Measurements from ENCODE around the gene HOXC11.

HOXC11 gene

DNA sequence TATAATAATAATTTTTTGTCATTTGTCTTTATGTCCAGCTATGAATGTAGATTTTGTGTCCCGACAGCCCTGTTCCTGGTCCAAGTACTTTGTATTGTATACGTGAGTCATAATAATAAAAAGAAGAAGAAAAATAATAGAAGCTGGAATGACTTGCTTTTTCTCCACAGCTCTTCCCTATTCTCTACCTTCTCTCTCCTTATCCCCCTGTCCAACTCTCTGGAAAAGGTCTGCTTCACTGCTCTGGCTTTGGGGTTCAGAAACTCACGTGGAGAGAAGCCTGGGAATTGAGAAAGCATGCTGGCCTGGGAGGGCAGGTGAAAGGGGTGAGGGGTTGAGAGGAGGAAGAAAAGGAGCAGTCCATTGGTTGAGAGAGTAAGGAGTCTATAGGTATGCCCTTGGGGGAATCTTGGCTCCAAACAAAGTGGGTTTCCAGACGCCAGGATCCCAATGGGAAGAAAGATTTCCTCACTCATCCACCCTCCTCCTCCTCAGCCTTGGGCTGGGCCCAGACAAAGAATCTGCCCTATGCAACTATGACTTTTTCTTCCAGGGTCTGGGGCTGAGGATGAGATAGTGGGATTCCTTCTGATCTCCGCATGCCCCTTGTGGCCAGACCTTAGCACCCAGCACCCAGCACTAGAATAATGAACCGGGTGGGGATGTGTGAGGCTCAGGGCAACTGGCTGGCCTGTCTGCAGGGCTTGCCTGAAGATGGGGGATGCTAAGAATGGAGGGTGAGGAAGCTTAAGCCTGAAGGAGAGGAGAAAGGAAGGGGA, 39.9 kb downstream of the HOXC11 start:
- DNase-seq: no peak

DNA sequence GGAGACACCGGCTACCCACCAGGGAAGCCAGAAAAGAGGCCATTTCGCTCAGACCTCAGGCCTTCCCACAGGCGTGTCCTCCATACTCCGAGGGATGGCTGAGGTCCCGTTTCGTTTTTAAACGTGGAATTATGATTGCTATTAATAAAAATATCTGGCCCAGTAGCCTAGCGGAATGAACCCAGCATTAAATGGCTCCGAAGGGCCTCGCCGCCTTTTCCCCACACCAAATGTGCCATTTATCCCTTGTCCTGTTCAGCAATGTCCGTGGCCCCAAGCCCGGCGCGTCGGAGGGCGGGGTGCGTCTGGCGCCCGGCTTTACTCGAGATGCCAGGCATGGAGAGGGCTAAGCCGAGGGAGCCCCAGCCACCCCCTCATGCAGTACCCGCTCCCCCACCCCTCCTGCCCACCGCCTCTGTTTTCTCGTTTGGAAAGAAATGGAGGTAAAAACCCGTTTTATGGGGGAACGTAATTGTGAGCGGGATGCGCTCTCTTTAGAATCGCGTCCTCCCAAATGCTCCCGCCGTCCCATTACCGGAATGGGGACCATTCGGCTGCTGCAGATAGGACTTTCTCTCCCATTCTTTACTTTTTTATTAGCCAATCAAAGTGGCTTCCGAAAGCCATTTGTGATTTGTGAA, 41.6 kb downstream of the HOXC11 start:
- DNase-seq: no peak

DNA sequence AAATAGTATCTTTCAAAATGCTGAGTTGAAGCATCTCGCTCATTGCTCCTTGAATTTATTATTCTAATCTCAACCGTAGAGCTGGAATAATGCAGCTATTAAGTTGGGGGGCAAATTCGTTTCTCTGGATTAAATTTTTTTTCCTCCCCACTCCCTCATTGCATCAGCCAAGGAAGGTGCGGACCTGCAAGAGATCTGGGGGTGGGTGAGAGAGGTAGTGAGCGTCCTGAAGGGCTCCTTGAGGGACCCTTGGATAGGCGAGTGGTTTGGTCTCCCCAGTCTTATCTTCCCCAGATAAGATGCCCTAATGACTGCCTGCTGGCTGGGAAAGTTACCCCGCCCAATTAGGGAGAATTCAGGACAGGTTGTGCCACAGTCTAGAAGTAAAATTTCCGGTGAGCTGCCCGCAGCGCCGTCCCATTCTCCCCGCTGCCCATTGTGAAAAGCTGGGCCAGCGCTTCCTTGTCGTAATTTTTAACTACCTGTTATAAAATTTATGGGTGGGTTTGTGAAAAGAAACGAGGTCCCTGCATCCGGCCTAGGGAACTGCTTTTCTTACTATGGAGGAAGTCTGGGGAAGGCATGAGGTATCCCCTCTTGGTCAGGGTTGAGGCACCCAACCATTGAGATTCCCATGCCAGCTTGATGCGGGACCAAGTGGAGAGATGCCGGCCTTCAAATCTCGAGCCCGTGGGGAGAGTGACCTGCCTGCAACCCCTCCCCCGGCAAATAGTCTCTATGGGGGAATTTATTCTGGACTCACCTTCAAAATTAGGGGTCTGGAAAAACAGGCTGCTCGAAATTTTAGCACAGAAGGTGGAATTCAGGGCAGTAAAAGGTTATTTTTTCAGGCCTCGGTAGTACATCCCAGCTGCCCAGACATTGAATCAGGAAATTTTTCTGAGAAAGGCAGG, 42.3 kb downstream of the HOXC11 start:
- DNase-seq: no peak

DNA sequence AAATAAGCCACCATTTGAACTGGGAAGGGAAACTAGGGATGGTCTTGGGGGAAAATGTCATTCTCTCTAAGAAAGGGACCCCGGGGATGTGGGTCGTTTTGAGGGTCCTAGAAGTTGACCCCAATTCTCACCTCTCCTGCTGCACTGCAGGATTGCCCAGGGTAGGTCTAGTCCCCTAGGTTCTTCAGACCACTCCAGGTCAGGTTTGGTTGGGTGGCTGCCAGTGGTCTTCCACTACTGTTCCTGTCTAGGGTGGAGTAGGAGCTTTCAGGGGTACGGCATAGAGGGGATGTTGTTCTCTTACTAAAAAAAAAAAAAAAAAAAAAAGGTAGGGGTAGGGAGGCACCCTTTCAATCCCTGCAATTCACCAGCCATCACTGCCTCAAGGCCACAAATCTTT, 43.1 kb downstream of the HOXC11 start:
- no peak for DNase-seq

DNA sequence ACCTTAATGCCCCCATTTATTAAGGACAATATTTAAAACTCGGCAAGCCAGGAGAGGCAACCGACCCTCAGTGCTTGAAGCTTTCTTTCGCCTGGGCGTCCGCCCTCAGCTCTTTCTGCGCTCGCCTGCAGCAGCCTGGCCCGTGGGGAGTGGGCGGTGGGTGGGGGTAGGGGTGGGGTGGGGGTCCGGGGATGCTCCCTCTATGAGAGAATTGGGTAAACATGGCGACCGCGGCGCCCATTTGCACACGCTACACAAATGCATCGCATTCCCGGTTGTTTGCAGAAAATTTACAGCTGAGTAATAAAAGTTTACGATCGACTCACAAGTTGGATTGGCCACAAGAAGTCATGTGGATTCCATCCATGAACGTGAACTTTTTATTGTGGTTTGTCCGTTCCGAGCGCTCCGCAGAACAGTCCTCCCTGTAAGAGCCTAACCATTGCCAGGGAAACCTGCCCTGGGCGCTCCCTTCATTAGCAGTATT, 43.6 kb downstream of the HOXC11 start:
- peak; percentile 80 for DNase-seq

DNA sequence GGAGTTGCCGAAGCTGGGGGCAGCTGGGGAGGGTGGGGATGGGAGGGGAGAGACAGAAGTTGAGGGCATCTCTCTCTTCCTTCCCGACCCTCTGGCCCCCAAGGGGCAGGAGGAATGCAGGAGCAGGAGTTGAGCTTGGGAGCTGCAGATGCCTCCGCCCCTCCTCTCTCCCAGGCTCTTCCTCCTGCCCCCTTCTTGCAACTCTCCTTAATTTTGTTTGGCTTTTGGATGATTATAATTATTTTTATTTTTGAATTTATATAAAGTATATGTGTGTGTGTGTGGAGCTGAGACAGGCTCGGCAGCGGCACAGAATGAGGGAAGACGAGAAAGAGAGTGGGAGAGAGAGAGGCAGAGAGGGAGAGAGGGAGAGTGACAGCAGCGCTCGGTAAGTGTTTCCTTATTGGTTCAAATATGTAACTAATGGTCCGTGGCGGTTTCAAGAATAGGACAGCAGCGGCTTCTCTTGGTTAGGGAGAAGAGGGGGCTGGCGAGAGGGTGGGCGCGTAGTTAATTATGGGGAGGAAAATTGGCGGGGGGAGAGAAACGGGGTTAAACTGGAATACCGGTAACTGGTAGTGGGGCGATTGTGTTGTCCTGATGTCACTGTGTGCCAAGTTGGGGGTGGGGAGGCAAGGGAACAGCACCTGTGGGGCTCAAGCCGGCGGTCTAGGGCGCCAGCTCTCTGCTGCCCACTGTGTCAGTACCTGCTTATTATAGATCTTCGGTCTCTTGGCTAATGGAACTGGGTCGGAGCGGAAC, 44.3 kb downstream of the HOXC11 start:
- DNase-seq: peak; percentile 92

DNA sequence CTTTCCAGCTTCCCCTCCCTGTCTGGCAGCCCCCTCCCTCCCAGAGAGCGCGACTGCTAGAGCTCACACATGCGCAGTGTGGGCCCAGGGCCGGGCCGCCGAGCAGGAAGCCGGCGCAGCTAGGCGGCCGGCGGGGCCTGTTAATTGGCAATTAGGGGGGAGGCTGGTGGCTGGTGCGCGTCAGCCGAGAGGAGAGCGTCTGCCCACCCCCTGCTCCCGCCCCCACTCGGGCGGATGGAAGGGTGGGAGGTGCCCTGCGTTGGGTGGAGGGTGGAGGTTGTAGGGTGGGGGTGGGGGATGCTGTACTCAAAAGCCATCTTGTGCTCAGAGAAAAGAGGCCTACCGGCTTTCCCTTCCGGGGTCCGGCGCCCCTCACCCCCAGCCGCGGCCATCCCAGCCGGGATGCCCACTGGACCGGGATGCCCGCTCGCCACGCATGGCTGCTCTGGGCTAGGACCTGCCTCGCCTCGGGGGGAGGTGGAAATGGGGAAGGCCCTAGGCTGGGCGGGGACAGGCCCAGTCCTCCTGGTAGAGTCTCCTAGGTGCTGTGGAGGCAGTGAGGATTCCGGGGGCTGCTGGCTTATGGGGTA, 45.0 kb downstream of the HOXC11 start:
- DNase-seq: peak; percentile 92

DNA sequence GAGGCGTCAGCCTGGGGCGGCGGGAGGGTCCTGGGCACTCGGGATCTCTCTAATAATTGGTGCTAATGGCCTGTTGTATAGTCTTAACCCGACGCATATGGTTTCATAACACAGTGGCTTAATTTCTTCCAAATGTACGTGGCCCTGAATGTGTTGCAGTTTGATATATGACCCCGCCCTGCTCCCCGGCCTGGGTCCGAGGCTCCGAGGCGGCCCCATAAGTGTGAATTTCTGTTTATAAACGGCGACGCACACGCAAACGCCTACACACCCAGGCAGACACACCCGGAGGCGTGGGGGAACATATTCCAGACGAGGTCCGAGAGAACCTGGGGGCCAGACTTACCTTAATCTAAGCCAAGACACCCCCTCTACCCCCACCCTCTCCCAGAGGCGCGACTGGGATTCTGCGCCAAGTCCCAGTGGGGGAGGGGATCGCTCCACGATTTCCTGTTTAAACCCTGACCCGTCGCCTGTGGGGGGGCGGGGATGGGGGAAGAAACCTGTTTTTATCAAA, 45.6 kb downstream of the HOXC11 start:
- DNase-seq: no peak

DNA sequence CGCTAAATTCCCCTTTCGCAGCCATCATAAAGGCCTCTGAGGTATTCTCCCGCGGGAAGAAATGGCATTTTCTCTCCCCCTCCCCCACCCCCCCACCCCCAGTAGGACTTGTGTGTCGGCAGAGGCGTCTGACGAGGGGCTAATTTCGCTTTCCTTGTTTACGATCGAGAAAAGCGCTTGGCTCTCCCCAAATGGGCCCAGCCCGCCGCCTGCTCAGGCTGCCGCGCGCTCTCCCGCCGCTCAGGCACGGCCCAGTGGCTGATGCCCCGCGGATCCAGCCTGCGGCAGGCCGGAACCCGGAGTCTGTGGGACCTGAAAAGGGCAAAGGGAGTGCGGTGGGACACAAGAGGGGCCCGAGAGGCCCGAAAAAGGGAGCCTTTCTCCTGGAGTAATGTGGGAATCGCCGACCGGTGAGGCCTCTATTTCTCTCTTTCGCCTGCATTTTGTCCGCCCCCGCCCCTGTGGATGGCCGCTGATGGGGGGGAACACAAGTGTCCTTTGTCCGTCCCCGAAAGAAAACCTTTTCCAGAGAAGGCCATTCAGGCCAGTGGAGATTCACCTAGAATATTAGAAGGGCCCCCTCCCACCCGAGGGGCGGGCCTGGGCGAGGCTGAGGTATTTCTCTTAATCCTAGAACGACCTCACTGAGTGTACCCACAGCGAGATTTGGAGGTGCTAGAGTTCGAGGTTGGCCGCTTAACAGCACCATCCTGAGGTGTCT, 46.3 kb downstream of the HOXC11 start:
- no peak for DNase-seq

DNA sequence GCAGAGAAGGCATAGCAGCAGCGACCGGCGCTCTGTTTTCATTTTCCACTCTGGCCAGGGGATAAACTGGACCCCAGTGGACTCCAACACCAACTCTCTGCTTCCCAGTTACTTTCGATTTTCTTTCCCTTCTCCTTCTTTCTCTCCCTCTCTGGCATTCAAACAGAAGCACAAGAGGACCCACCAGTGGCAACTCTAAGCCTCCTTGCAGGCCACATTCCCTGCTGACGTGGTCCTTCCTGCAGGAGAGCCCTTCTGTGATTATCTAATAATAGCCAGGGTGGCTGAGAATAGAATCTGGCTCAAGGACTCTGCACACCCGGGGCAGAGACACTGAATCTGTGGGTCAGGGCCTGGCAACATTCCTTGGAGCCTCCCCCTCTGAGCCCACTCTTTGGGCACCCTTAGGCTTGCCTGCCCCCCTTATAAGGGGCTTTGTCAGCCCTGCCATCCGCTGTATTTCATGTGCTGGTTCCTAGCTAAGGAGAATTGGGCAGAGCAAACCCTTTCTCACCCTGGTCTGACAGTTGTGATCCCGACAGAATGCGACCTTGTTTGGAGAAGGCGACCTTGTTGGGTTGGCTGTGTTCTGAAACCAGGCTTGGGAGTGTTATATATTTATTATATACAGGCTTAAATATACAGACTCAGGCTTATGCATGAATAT, 47.1 kb downstream of the HOXC11 start:
- DNase-seq: no peak

DNA sequence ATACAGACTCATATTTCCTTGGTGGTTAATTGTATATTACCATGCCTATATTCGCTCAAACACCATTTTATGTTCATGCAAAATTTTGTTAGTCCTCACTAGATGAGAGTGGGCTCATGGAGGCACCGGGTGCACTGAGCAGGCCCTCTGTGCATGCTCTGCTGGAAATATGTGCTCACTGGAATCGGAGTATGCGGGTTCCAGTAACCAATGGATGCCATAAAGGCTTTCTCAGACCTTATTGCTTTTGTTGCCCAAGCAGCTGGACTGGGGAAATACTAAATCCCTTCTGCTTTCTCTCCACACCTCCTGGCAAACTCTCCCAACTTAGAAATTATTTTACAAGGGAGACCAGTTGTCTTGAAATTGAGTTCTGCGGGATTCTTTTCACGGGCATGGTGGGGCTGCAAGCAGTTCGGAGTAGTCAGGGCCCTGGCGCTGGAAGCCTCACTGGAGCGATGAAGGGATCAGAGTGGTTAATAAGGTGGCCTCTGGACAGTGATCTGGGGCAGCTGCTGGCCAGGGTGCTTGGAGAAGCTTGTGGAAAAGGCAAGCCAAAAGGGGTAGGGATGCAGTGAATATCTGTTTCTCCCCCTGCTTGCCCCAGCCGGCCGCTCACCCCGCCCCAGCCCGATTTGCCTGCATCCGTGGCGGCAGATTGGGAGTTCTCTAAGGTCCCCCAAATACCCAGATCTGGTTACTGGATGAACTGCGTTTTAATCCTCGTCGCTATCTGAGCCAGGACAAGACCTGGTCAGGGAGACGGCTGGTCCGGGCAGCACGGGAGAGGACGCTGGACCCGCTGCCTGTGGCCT, 47.9 kb downstream of the HOXC11 start:
- DNase-seq: no peak

DNA sequence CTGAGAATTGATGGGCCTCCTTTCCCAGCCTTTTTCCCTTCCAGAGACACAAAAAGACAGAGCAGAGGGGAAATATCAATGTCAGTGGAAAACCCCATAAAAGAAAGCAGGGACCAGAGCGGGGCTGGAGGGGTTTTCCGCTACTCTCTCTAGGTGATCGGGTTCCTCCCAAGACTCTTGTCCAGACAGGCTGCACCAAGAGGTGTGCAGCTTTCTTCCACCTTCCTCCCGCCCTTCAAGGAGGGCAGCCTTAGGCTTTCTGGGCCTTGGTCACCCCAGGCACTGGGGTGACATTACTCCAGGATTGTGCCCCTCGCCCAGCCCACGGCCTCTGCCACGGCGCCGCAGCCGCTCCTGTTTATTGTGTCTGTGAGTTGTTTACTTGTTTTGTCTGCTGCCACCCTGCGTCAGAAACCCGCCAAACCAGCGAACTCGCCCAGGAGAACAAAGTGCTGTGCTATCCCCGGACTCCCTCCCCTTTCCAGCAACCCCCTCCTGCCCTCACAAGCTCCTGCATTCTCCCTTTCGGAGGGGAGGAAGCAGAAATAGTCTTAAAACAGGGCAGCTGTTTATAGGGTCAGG, 48.6 kb downstream of the HOXC11 start:
- DNase-seq: no peak

DNA sequence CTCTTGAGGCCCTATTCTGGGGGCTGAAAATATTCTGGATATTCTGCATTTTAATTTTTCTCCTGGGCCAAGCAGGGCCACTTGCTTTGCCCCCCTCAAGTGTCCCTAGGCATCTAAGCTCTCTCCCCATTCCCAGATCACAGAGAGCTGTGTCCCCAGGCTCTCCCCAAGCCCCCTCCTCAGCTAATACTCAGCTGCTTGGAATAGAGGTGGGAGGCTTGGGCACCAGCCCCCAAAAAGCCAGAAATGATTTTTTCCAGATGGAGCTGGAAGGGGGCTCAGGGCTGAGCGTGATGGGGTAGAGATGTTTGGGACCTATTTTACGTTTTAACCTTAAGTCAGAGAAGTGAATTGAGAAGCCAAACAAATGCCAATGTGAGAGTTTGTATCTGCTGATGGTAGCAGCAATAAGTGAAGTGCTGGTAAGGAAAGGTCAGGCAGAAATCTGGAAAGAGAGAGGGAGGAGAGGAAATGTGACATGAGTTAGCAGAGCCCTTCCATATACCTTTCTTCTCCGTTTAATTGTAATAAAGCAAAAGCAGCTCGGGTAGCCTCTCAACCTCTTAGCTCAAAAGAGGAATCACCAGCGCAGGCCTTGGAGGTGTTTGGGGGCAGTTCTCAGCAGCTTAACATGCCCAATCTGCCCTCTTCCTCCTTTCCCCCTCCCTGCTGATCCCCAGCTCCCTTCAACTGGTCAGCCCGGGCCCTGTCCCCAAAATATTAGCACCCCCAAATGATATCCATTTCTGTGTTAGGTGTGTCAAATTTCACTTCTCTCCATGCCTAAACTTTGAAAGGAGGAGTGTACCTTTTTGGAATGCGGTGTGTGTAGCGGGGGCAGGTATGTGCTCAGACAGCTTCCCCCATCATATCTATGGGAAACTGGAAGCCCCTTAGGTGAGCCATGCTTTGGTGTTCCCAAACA, 50.3 kb downstream of the HOXC11 start:
- DNase-seq: no peak

DNA sequence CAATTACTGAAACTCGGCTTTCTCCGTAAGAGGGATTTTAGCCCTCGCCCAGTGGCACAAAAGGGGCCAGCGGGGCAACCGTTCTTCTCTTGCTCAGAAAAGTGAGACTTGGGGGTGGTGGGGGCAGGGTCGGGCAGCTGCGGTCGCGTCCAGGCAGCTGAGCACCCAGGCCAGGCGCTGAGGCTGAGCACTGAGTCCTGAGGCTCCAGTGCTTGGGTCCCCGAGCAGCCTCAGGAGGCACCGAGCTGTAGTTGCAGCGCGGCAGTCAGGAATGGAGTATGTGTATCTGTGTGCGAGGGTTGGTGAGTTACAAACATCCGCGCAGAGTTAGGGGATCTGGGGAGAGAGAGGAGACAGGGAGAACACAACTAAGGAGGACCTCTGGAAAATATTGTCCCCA, 51.2 kb downstream of the HOXC11 start:
- no peak for DNase-seq

DNA sequence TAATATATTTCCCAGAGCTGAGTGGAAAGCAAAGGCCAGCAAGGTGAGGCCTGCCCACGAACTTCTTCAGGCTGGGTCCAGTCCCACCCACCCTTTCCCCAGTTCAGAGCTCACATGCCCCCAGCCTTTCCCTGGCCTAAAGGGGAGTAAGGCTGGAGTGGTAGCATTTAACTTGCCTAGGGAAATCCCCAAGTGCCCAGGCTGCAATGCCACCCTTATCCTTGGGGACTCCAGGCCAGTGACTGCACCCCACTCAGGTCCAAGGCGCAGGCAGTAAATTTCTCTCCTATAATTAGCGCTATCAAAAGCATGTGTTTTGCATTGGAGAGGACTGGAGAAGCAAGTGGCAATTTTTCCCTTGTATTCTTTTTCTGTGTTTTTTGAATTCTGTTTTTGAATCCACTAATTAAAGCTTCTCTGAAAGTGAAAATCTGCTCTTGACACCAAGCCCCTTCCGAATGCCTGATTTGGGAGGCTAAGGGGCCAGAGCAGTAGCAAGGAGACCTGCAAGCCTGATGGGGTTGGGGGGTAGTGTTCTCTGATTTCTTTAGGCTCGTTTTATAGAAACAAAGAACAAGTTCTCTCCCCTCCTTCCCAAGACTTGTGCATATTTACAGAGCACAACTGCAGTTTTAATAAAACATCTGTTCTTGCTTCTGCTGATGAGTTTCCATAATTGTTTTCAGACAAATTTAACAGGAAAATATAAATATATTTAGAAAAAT, 51.8 kb downstream of the HOXC11 start:
- DNase-seq: no peak

DNA sequence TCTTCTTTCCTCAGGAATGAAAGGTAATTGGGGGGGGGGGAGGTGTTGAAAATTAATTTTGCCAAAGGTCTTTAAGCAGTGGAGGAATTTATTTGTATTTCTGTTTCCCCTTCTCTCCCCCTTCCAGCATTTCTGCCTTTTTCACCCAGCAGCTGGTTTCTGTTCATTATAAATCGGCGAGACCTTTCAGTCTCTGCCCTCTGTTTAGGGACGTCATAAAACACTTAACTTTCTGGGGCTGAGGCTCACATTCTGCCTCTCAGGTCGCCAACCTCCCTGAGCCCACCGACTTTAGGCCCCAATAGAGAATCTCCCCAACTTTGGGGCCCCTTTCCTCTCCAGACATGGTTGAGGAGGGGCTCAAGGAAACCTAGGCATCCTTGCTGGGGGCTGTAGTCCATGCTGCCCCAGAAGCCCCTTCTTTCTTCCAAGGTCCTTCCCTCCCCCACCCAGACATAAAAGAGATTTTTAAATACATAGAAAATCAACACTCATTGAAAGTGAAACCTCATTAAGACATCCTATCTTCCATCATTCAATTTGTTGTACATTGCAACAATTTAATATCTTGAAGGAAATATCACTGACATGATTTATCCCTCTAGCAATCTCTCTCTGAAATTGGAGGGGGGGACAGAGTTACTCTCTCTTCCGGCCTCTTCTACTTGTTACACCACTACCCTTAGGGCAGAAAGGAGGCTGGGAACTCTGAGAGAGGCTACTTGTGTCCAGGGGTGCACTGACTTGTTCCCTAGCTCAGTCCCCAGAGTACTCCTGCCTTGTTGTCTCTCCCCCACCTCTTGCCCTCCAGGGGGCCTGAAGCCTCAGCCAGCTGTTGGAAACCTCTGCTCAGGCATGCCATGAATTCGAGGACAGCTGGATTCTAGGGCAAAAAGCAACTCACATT, 52.8 kb downstream of the HOXC11 start:
- no peak for DNase-seq

Data from NCI-H748 treated with DMSO at 0.1 percent for 48 hours (cell line).